SK-N-SH (cell line): Measurements from ENCODE around the gene PPIL1.

Experiments
- CHD2 ChIP-seq: fragments of 150-350 bp; IDR thresholded peaks from 2 replicates; pipeline ENCODE4 v1.6.1; 2018; ENCODE audit warnings: low read length; ENCODE audit not compliant: partially characterized antibody
- CTCF ChIP-seq: fragments of 200-600 bp; sonication (generic); IDR thresholded peaks from 2 replicates; pipeline ENCODE4 v1.6.1; 2017; ENCODE audit warnings: antibody characterized with exemption, mild to moderate bottlenecking, moderate library complexity
- NFIC ChIP-seq: IDR thresholded peaks from 2 replicates; pipeline ENCODE4 v1.4.0; 2012; ENCODE audit warnings: borderline replicate concordance
- RFX5 ChIP-seq: IDR thresholded peaks from 2 replicates; pipeline ENCODE4 v1.6.1; 2012; ENCODE audit warnings: mild to moderate bottlenecking, improper control_type of control experiment, low read length
- TCF12 ChIP-seq: IDR thresholded peaks from 2 replicates; pipeline ENCODE4 v1.4.0; 2012
- TF ChIP-seq, protein P1 (sequence below): IDR thresholded peaks from 2 replicates; pipeline ENCODE4 v1.6.1; 2012; ENCODE audit warnings: mild to moderate bottlenecking, low read depth, low read length, moderate library complexity

GRCh38 chr6:36808634-36809033 lies 66.0 kb downstream of the PPIL1 start:
- TF ChIP-seq TCF12 (no peak), RFX5 (no peak), NFIC (no peak), CTCF (no peak), CHD2 (no peak)
- TF ChIP-seq, protein P1, sequence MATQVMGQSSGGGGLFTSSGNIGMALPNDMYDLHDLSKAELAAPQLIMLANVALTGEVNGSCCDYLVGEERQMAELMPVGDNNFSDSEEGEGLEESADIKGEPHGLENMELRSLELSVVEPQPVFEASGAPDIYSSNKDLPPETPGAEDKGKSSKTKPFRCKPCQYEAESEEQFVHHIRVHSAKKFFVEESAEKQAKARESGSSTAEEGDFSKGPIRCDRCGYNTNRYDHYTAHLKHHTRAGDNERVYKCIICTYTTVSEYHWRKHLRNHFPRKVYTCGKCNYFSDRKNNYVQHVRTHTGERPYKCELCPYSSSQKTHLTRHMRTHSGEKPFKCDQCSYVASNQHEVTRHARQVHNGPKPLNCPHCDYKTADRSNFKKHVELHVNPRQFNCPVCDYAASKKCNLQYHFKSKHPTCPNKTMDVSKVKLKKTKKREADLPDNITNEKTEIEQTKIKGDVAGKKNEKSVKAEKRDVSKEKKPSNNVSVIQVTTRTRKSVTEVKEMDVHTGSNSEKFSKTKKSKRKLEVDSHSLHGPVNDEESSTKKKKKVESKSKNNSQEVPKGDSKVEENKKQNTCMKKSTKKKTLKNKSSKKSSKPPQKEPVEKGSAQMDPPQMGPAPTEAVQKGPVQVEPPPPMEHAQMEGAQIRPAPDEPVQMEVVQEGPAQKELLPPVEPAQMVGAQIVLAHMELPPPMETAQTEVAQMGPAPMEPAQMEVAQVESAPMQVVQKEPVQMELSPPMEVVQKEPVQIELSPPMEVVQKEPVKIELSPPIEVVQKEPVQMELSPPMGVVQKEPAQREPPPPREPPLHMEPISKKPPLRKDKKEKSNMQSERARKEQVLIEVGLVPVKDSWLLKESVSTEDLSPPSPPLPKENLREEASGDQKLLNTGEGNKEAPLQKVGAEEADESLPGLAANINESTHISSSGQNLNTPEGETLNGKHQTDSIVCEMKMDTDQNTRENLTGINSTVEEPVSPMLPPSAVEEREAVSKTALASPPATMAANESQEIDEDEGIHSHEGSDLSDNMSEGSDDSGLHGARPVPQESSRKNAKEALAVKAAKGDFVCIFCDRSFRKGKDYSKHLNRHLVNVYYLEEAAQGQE, result no peak
